ENCODE measurements around the gene SAA2. TPM values are rescaled to one million over a fixed set of nuclear protein-coding genes. Genes with fewer than 3 reads are reported as not detected.
"Not testable (repeated sequence)": the region's sequence is repeated elsewhere in the genome, so short reads cannot be mapped to it uniquely, and the experiment has no call there.

The SAA2 gene
- total RNA-seq, 3 donors from 2014 or later: 4.5 to 6.3 (median 5.0) TPM

GRCh38 chr11:18235394-18236334, 12.8 kb downstream of the SAA2 start:
- no peaks in the 10 kb centered on the region for H3K9me3 Mint-ChIP-seq
- no peak for ATAC-seq
- peaks cover 22% of the 10 kb centered on the region for H3K27me3 Mint-ChIP-seq (ENCODE audit: low read depth)
- no peaks in the 10 kb centered on the region for H3K36me3 Mint-ChIP-seq (ENCODE audit: insufficient read depth)
- H3K4me3 Mint-ChIP-seq: no peak overlapping the region
- H3K4me1 Mint-ChIP-seq (ENCODE audit: low read depth): no peaks in the 10 kb centered on the region
- DNase-seq: no peak

- no peaks in the 10 kb centered on the region for H3K36me3 Mint-ChIP-seq (ENCODE audit: insufficient read depth)
- no peak overlapping the region for H3K4me3 Mint-ChIP-seq
- no peak for ATAC-seq
- H3K27me3 Mint-ChIP-seq (ENCODE audit: low read depth): peaks cover 15% of the 10 kb centered on the region
- no peaks in the 10 kb centered on the region for H3K4me1 Mint-ChIP-seq (ENCODE audit: low read depth)
- no peak for DNase-seq
- no peaks in the 10 kb centered on the region for H3K9me3 Mint-ChIP-seq
Measured at GRCh38 chr11:18233912-18234311, 14.6 kb downstream of the SAA2 start.

- Mint-ChIP-seq H3K9me3 (no peaks in the 10 kb centered on the region), H3K36me3 (ENCODE audit: insufficient read depth) (no peaks in the 10 kb centered on the region)
- ATAC-seq: no peak
Measured at GRCh38 chr11:18230859-18231258, 17.6 kb downstream of the SAA2 start.

GRCh38 chr11:18229501-18229900, 19.0 kb downstream of the SAA2 start:
- Mint-ChIP-seq H3K9me3 (no peaks in the 10 kb centered on the region), H3K27me3 (ENCODE audit: low read depth) (no peaks in the 10 kb centered on the region), H3K4me3 (no peak overlapping the region), H3K4me1 (ENCODE audit: low read depth) (no peaks in the 10 kb centered on the region), H3K36me3 (ENCODE audit: insufficient read depth) (no peaks in the 10 kb centered on the region)
- no peak for ATAC-seq
- no peak for DNase-seq

More at GRCh38 chr11:18230859-18231258, 17.6 kb downstream of the SAA2 start:
- Mint-ChIP-seq H3K4me3 (no peak overlapping the region), H3K4me1 (ENCODE audit: low read depth) (no peaks in the 10 kb centered on the region), H3K27me3 (ENCODE audit: low read depth) (peaks cover 1% of the 10 kb centered on the region)
- no peak for DNase-seq

GRCh38 chr11:18225913-18226312, 22.6 kb downstream of the SAA2 start:
- Mint-ChIP-seq H3K4me3 (no peak overlapping the region), H3K9me3 (no peaks in the 10 kb centered on the region), H3K4me1 (ENCODE audit: low read depth) (no peaks in the 10 kb centered on the region), H3K36me3 (ENCODE audit: insufficient read depth) (no peaks in the 10 kb centered on the region), H3K27me3 (ENCODE audit: low read depth) (peaks cover 2% of the 10 kb centered on the region)
- DNase-seq (no peak), ATAC-seq (no peak)

GRCh38 chr11:18223591-18224387, 24.7 kb downstream of the SAA2 start:
- H3K27me3 Mint-ChIP-seq (ENCODE audit: low read depth): peaks cover 2% of the 10 kb centered on the region
- H3K9me3 Mint-ChIP-seq: no peaks in the 10 kb centered on the region
- H3K4me1 Mint-ChIP-seq (ENCODE audit: low read depth): no peaks in the 10 kb centered on the region
- no peaks in the 10 kb centered on the region for H3K36me3 Mint-ChIP-seq (ENCODE audit: insufficient read depth)
- ATAC-seq (no peak), DNase-seq (no peak)
- no peak overlapping the region for H3K4me3 Mint-ChIP-seq

GRCh38 chr11:18222814-18223421, 25.6 kb downstream of the SAA2 start:
- DNase-seq (no peak), ATAC-seq (no peak)
- Mint-ChIP-seq H3K4me3 (no peak overlapping the region), H3K36me3 (ENCODE audit: insufficient read depth) (no peaks in the 10 kb centered on the region), H3K4me1 (ENCODE audit: low read depth) (no peaks in the 10 kb centered on the region), H3K27me3 (ENCODE audit: low read depth) (peaks cover 2% of the 10 kb centered on the region), H3K9me3 (no peaks in the 10 kb centered on the region)

- H3K4me3 Mint-ChIP-seq: no peak overlapping the region
- no peaks in the 10 kb centered on the region for H3K4me1 Mint-ChIP-seq (ENCODE audit: low read depth)
- no peaks in the 10 kb centered on the region for H3K36me3 Mint-ChIP-seq (ENCODE audit: insufficient read depth)
- no peak for ATAC-seq
- DNase-seq: no peak
- no peaks in the 10 kb centered on the region for H3K9me3 Mint-ChIP-seq
- peaks cover 2% of the 10 kb centered on the region for H3K27me3 Mint-ChIP-seq (ENCODE audit: low read depth)
Measured at GRCh38 chr11:18221274-18221876, 27.1 kb downstream of the SAA2 start.

GRCh38 chr11:18209058-18209457, 39.4 kb downstream of the SAA2 start:
- H3K9me3 Mint-ChIP-seq: no peaks in the 10 kb centered on the region
- H3K36me3 Mint-ChIP-seq (ENCODE audit: insufficient read depth): no peaks in the 10 kb centered on the region
- ATAC-seq (no peak), DNase-seq (no peak)
- H3K4me1 Mint-ChIP-seq (ENCODE audit: low read depth): no peaks in the 10 kb centered on the region
- peaks cover 41% of the 10 kb centered on the region for H3K27me3 Mint-ChIP-seq (ENCODE audit: low read depth)
- H3K4me3 Mint-ChIP-seq: no peak overlapping the region

- H3K27me3 Mint-ChIP-seq (ENCODE audit: low read depth): peaks cover 45% of the 10 kb centered on the region
- DNase-seq (no peak), ATAC-seq (no peak)
- H3K4me3 Mint-ChIP-seq: no peak overlapping the region
- H3K36me3 Mint-ChIP-seq (ENCODE audit: insufficient read depth): no peaks in the 10 kb centered on the region
- no peaks in the 10 kb centered on the region for H3K4me1 Mint-ChIP-seq (ENCODE audit: low read depth)
- H3K9me3 Mint-ChIP-seq: no peaks in the 10 kb centered on the region
Measured at GRCh38 chr11:18204771-18205170, 43.7 kb downstream of the SAA2 start.

- ATAC-seq (no peak), DNase-seq (no peak)
- Mint-ChIP-seq H3K36me3 (ENCODE audit: insufficient read depth) (no peaks in the 10 kb centered on the region), H3K9me3 (no peaks in the 10 kb centered on the region), H3K4me3 (no peak overlapping the region), H3K27me3 (ENCODE audit: low read depth) (peaks cover 43% of the 10 kb centered on the region), H3K4me1 (ENCODE audit: low read depth) (no peaks in the 10 kb centered on the region)
Measured at GRCh38 chr11:18204220-18204619, 44.2 kb downstream of the SAA2 start.

GRCh38 chr11:18203723-18204122, 44.7 kb downstream of the SAA2 start:
- H3K27me3 Mint-ChIP-seq (ENCODE audit: low read depth): peaks cover 43% of the 10 kb centered on the region
- no peak for ATAC-seq
- H3K9me3 Mint-ChIP-seq: no peaks in the 10 kb centered on the region
- no peaks in the 10 kb centered on the region for H3K4me1 Mint-ChIP-seq (ENCODE audit: low read depth)
- H3K36me3 Mint-ChIP-seq (ENCODE audit: insufficient read depth): no peaks in the 10 kb centered on the region
- no peak overlapping the region for H3K4me3 Mint-ChIP-seq
- no peak for DNase-seq

GRCh38 chr11:18197738-18198137, 50.7 kb downstream of the SAA2 start:
- not testable (repeated sequence) for ATAC-seq; H3K4me3 Mint-ChIP-seq; H3K36me3 Mint-ChIP-seq (ENCODE audit: insufficient read depth); H3K9me3 Mint-ChIP-seq; DNase-seq; H3K4me1 Mint-ChIP-seq (ENCODE audit: low read depth)
- peaks cover 20% of the 10 kb centered on the region for H3K27me3 Mint-ChIP-seq (ENCODE audit: low read depth)

GRCh38 chr11:18196532-18196931, 51.9 kb downstream of the SAA2 start:
- no peaks in the 10 kb centered on the region for H3K36me3 Mint-ChIP-seq (ENCODE audit: insufficient read depth)
- no peak for ATAC-seq
- H3K4me3 Mint-ChIP-seq: no peak overlapping the region
- H3K27me3 Mint-ChIP-seq (ENCODE audit: low read depth): peaks cover 19% of the 10 kb centered on the region
- DNase-seq: no peak
- no peaks in the 10 kb centered on the region for H3K4me1 Mint-ChIP-seq (ENCODE audit: low read depth)
- H3K9me3 Mint-ChIP-seq: no peaks in the 10 kb centered on the region
